Measurements from ENCODE around the gene CLEC7A. TPM values are rescaled to one million over a fixed set of nuclear protein-coding genes. Genes with fewer than 3 reads are reported as not detected.

Gene CLEC7A
- total RNA-seq, 1 donor from 2014 or later, result 2.0 TPM

DNA sequence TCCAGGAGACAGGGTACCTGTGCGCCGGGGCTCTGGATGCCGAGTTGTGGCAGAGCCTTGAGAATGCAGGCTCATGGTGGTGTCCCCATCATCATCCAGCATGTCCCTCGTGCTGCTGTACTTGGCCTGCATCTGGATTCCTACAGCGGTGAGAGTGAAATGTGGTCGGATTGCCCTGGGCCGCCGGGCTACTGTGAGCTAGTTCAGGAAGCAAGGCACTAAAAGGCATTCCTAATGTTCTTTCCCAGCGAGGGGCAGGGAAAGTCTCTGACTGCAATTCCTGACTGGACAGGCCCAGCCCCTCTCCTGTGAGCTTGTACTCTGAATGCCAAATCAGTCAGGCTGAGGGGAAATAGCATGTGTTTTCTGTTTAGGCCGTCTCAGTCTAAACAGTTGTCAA is 31.2 kb downstream of the CLEC7A start, which contains the start of gene CLEC1A:
Gene CLEC1A (minus strand): TSS at position 195 of the 400 bp plus-strand sequence. CDS start 63 bp downstream, at position 132.
- no peak for DNase-seq (ENCODE audit: low spot score in 2 of 2)
- FAIRE-seq, result no peak

DNA sequence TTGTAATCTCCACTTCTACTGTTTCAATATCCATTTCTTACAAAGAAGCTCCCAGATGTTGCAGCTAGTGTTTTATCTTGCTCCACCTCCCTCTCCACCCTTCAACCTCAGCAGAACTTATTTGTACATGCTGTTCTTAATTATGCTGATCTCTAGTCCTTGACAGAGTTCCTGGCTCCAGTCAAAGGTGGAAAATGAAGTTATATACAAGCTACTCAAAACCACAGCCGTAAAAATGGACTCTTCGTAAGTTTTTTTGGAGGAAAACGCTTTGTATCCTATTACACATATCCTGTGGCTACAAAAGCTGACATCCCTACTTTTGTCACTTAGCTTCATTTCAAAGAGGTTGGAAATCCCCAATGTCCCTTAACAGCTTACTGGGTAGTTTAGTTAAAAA is 32.5 kb downstream of the CLEC7A start:
- FAIRE-seq, result no peak
- no peak for DNase-seq (ENCODE audit: low spot score in 2 of 2)

DNA sequence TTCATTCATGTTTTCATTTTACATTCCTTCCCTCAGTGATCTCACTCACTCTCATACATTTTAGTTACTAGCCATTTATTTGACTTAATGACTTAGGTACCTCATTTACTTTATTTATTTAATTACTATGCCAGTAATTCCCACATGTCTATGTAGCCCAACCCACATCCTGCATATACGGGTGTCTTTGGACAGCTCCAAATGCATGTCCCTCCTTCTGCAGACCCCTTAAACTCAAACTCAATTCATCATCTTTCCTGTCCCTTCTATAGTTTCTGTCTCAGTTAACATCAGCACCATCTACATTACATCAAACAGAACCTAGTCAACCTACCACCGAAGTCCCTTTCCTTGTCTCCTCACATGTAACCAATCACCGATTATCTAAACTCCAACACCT is 34.0 kb downstream of the CLEC7A start:
- DNase-seq (ENCODE audit: low spot score in 2 of 2) (no peak), FAIRE-seq (no peak)

DNA sequence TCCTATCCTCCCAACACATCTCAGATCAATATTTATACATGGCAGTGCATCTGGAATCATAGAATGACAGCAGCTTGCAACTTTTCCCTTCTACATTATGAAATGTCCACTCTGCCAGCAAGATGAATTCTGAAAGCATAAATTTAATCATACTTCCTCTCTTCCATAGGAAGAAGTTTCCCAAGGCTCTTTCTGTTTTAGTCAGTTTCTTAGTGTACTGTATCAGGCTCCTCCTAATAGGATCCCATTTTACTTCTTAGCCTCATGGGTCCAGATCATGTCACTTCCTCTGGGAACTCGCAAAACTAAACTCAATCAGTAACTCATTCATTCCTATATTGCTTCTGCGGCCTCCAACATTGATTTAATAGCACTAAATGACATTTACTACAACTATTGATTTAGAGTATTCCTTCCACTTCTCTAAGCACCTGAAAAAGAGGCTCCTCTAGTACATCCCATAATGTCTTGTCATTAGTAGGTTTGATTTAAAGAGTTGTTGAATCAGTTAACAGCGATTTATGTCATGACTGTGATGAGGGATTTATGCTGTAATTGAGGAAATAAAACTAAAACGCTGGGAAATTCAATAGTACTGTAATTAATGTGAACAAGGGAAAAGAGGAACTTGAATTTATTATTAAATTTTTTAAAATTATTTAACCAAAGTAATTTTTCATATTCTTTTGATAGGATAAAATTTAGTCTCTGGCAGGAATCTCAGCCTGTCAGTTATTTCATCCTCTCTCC is 35.2 kb downstream of the CLEC7A start:
- FAIRE-seq (no peak), DNase-seq (ENCODE audit: low spot score in 2 of 2) (no peak)

DNA sequence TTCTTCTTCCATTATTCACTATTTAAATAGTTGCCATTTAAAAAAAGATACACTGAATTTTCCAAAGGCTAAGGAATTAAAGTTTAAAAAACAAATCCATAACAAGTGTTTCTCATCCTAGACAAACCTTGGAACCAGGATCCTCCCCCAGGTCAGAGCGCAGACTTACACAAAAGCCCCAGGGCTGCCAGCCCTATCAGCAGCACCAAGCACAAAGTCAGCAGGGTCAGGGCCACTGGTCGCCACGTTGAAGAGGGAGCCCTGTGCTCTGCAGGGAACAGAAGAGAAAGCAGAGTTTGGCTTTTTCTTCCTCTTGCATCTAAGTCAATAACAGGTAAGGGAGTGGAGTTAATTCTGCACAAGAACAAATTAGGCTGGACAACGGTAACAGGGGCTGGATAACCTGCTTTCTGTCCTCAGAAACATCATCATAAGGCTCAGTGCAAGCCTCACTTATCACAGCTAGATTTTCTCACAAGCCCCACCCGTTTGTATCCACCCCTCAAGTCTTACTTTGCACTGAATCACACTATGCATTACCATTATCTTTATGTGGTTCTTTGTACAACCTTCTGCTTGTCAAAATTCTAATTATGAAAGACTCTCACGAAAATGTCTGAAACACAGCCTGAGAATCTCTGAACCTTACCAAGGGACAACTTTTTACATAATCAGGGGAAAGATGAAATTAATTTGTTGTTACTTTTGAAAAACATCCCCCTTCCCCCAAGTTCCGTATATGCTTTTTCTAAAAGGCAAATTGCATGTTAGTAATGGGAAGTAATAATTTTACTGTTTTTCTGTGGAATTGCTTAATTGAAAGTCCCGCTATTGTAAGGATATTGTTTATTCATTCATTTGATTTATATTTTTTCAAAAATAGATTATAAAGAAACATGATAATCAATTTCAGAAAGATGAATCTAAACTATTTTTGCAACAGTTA is 40.8 kb downstream of the CLEC7A start:
- no peak for DNase-seq (ENCODE audit: low spot score in 2 of 2)

DNA sequence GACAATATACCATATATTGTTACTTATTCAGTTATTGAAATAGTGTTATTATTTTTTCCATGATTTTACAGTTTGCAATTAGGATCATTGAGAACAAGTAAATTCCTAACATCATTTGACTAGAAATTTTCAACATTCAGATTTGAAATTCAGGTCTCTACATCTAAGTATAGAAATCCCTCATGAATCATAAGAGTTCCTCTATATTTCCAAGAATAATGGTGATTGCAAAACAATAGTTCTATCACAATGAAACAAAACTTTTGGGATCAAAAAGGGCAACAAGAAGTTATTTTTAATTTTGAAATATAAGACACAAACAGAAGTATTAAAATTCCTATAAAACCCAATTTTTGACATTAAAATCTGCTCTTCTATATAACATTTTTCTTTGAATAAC is 42.0 kb downstream of the CLEC7A start:
- FAIRE-seq, result no peak
- no peak for DNase-seq (ENCODE audit: low spot score in 2 of 2)

More for the DNA sequence above, 40.8 kb downstream of the CLEC7A start:
- FAIRE-seq, result no peak

DNA sequence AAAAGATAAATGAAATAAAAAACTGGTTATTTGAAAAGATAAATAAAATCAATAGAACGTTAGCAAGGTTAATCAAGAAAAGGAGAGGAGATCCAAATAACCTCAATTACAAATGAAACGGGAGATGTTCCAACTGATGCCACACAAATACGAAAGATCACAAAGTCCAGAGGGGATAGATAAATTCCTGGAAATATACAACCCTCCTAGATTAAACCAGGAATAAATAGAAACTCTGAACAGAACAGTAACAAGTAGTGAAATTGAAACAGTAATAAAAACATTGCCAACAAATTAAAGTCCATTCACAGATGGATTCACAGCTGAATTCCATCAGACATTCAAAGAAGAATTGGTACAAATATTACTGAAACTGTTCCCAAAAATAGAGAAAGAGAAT is 43.6 kb downstream of the CLEC7A start:
- FAIRE-seq (no peak), DNase-seq (ENCODE audit: low spot score in 2 of 2) (no peak)

DNA sequence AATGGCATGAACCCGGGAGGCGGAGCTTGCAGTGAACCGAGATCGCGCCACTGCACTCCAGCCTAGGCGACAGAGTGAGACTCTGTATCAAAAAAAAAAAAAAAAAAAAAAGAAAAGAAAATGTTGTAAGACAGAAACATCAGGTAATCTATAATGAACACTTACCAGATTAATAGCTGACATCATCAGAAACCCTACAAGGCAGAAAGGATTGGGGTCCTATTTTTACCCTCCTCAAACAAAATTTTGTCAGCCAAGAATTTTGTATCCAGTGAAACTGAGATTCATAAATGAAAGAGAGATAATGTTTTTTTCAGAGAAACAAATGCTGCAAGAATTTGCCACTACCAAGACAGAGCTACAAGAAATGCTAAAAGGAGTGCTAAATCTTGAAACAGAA is 45.3 kb downstream of the CLEC7A start:
- DNase-seq (ENCODE audit: low spot score in 2 of 2) (no peak), FAIRE-seq (no peak)

DNA sequence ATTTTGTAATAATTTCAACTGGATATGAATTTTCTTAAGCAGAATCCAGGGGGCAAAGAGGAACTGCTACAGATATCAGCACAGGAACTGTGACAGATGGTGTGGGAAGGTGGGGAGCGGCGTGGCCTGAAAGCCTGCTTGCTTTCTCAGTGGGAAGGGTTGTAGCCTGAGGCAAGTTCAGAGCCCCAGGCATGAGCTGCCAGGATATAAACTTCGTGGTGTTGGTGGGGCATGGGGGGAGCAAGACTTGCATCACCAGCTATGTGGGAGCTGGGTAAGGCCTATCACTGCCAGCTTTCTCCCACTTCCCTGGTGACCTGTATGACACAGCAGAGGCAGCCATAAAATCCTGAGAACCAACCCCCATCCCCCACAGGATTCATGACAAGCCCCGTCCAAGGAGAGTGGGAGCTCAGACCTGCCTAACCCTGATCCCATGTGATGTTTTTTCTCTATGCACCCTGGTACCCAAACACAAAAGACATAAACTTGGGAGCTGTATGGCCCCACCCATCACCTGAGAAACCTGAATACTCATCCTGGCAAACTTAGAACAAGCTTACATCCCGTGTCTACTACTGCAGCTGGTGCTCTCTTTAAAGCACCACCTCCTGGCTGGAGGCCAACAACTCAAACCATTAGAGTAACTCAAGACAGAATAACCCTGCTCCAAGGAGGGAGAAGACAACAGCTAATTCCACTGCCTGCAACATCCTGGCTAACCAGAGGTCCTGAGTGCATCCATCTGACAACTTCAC is 47.7 kb downstream of the CLEC7A start:
- DNase-seq (ENCODE audit: low spot score in 2 of 2) (no peak), FAIRE-seq (no peak)

DNA sequence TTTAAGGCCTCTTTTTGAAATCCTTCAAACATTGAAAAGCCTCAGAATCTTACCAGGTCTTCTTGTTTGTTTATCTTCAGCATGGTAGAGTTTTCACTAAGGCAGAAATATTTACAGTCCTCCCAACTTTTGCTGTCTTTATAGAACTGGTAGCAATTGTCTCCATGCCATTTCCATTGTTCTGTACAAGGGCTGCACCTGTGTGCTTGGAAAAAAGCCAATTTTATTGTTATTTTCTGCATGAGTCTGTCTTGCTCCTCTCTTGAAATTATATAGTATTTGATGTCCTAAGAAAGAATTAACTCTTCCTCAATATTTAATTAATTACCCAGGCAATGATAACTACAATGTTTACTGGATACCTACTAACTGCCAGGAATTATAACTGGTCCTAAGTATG is 54.5 kb downstream of the CLEC7A start:
- no peak for FAIRE-seq
- no peak for DNase-seq (ENCODE audit: low spot score in 2 of 2)

DNA sequence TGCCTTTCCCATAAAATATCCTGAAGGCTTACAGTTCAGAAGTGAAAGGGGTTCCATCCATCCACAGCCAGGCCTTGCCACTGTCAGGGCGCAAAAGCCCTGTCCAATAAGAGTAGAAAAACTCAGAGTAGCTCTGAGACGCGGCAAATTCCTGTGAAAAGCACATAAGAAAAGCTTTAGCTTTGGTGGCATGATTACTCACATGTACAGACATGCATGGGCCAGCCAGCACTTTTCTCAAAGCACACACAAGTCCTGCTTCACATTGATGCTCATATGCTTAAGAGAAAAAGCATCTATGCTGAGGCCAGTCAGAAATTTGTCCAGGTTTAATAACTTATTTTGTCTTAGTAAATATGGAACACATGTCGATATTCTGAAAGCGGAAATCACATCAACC is 56.7 kb downstream of the CLEC7A start:
- no peak for FAIRE-seq

DNA sequence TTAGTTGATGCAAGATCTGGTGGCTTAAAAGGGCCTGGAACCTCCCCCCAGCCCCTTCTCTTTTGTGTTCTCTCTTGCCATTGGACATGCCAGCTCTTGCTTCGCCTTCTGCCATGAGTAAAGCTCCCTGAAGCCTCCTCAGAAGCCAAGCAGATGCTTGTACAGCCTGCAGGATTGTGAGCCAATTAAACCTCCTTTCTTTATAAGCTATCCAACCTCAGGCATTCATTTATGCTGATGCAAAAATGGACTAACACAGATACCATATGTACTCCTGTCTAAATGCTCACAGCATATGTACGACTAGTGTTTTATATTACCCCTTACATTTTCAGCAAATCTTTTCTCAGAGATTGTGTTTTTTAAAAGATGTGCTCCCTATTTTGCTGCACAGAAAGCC is 57.9 kb downstream of the CLEC7A start:
- DNase-seq (ENCODE audit: low spot score in 2 of 2) (no peak), FAIRE-seq (no peak)

More for the DNA sequence above, 56.7 kb downstream of the CLEC7A start:
- DNase-seq (ENCODE audit: low spot score in 2 of 2), result no peak

DNA sequence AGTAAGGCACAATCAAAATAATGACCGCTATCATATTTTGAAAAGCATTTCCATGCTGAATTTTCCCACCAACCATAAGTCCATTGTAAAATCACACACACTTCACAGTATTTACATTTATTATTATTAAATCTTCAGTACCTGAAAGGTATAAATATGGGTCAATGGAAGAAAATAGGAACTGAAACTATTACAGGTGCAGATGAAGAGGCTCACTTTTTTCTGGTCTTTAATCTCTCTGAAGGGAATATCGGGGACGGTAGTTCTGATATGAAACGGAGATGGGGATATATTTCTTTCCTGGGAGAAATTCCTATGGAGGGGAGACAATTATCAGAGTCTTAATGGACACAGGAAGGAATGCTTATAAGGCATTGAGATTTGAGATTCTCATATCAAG is 59.6 kb downstream of the CLEC7A start:
- FAIRE-seq (no peak), DNase-seq (ENCODE audit: low spot score in 2 of 2) (no peak)

DNA sequence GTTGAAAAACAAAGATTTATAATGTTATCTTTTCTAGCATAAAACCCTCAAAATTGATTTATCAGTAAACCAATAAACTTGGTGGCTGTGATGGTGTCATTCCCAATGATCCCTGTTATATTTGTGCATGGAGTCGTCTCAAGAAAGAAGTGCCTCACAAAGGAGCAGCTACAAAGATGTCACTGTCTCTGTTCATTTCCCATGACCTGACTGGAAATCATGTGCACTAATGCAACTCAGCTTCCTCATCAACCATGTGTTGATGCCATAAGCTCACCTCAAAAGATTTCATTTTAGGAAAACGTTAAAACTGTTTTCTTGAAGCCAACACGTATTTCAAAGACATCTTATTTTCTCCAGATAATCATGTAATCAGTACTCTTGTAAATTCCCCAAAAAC is 60.0 kb downstream of the CLEC7A start:
- no peak for FAIRE-seq
- DNase-seq (ENCODE audit: low spot score in 2 of 2), result no peak

DNA sequence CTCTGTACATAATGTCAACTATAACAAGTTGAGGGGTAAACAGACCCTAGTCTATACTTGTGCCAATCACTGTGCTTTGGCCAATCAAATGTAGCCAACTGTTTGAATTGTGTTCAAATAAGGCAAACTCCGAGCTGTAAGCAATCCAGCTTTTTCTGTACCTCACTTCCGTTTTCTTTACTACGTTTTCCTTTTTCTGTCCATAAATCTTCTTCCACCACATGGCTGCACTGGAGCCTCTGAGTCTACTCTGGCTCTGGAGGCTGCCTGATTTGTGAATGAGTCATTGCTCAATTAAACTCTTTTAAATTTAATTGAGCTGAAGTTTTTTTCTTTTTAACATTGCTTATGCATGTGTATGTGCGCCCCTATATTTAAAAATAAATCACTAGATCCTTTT is 60.9 kb downstream of the CLEC7A start:
- no peak for FAIRE-seq
- no peak for DNase-seq (ENCODE audit: low spot score in 2 of 2)

DNA sequence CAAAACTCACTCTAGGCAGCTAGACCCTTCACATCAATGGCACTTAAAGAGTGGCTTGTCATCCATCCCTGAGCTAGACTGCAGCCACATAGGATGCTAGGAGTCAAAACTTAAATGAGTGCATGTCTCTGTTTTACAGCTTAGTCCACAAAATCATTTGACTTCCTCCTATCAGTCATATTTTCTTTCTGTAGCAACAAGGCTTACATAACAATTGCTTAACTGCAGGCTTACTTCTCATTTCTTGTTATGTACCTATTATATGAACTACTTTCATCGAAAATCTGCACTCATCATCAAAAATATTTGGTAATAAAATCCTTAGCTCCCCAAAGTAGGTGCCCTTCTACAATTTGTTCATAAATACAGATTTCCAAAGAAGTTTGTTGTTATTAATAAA is 61.4 kb downstream of the CLEC7A start:
- FAIRE-seq (no peak), DNase-seq (ENCODE audit: low spot score in 2 of 2) (no peak)

DNA sequence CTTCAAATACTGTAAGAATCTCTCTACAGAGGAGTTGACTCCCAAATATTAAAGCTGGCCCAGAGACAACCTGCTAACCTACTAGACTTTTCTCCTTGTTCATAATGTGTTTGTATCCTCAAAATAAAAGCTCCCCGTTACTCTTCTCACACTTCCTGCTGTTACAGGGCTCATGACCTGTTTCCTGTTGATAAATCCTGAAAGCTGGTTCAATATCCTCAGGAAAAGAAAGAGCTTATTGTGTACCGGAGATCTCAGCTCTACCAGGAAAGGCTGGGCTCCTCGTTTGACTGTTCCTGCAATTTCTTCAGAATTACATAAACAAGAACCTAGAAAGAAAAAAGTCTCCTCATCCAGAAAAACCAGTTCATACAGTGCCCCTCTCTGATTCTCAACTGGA is 62.1 kb downstream of the CLEC7A start:
- DNase-seq (ENCODE audit: low spot score in 2 of 2) (no peak), FAIRE-seq (no peak)

DNA sequence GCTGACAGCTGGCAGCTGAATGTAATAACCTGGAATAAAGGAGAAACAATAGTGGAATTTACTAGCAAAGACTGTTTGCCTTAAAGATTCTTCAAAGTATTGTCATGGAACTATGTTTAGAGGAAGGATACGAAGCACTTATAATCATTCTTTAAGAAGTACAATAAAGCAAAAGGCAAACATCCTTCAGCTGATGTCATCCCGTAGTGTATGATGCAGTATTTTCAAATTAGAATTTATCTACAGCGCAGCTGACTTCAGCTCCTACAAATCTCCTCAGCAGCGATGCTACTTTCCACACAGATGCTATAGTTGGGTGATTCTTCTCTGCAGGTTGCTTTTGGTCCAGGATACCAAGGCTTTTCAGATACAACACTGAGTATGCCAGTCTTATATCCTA is 62.7 kb downstream of the CLEC7A start:
- DNase-seq (ENCODE audit: low spot score in 2 of 2), result no peak
- FAIRE-seq, result no peak

All from frontal cortex (tissue), 4 donors.